GM21381 (cell line): ENCODE results near the gene EVL.
A peak's percentile ranks its signal among the peaks of the same experiment; 100 is the strongest.

Experiments
- ATAC-seq: cut with Tn5 transposase; IDR thresholded peaks from one replicate; pipeline ENCODE4 v1.9.1; 2021; ENCODE audit warnings: mild to moderate bottlenecking, moderate library complexity; ENCODE audit not compliant: unreplicated experiment

EVL gene

GRCh38 chr14:100037353-100037752, 27.9 kb upstream of the EVL start:
- no peak for ATAC-seq

DNA sequence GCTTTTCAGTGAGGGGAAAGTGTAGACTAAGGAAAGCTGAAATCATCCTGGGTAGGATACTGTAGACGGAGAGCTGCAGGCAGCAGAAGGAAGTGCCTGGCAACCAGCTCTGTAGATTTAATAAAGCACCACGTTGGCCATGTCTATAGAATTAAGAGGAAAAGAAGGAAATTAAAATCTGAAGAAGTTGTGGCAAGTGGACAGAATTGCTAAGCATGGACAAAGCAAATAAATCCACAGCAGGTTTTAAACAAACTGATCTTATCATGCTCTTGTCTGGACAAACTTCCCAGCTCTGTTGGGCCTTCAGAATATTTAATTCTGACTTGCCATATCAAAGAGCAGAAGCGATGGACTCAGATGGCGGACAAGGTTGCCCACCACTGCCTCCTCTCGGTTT, 27.2 kb upstream of the EVL start:
- ATAC-seq, result no peak

DNA sequence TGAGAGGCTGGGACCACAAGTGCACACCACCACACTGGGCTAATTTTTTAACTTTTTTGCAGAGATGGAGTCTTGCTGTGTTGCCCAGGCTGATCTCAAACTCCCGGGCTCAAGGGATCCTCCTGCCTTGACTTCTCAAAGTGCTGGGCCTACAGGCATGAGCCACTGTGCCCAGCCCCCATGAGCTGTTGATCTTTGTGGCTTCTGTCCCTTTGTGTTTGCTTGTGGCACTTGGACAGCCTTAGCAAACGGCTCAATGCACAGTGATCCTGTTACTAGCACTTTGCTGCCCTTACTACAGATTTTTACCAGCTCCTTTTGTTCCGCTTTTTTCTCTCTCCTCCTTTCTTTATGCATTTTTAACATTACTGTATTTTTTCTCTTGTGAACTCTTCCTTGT, 25.3 kb upstream of the EVL start:
- ATAC-seq, result no peak

DNA sequence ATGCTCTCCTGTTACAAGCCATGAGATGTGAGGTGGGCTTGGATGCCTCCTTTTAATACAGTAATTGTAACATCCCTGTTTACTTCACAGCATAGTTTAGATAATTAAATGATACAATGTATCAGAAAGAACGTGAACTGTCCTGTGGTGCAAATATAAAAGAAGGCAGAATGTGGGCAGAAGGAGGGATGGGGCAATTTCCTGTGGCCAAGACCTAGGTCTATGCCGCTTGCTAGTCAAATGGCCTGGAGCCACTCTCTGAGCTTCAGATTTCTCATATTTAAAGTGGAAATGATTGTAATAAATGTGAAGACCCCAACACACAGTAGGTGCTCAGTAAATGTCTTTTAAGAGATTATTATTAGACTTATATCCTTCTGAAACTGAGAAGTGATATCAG, 24.0 kb upstream of the EVL start:
- ATAC-seq, result no peak

GRCh38 chr14:100042286-100042685, 22.9 kb upstream of the EVL start:
- ATAC-seq, result no peak

- ATAC-seq, result no peak
These were observed 19.4 kb upstream of the EVL start for GRCh38 chr14:100045642-100046344.

- ATAC-seq, result no peak
These were observed 17.6 kb upstream of the EVL start for GRCh38 chr14:100047600-100047999.

- ATAC-seq, result no peak
These were observed 16.4 kb upstream of the EVL start for GRCh38 chr14:100048786-100049185.

DNA sequence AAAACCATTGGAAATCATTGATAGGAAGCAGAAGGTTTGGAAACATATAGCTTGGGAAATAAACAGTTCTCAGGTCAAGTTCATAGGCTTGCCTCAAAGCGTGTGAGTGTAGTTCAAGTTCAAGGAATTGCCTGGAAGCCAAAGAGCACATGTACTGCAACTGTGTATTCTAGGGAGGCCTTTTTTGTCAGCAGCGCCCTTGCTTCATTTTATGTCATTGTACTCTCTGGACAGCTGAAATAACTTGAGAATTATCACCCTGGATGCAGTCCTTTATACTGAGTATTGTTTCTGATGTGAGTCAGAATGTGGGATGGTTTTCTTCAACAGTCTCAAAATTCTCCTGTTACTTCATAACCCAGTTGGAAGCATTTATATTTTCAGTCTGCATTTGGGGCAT, 16.0 kb upstream of the EVL start:
- no peak for ATAC-seq

DNA sequence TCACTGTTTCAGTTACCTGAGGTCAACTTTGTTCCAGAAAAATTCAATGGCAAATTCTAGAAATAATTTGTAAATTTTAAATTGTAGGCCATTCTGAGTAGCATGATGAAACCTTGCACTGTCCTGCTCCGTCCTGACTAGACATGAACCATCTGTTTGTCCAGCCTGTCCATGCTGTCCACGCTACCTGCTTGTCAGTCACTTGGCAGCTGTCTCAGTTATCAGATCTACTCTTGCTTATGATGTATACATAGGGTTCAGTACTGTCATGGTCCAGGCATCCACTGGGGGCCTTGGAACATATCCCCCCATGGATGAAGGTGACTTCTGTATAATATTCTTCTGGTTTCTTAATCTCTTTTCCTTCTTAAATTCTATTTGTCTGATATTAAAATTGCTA, 14.1 kb upstream of the EVL start:
- ATAC-seq, result no peak

GRCh38 chr14:100051543-100051942, 13.7 kb upstream of the EVL start:
- no peak for ATAC-seq

DNA sequence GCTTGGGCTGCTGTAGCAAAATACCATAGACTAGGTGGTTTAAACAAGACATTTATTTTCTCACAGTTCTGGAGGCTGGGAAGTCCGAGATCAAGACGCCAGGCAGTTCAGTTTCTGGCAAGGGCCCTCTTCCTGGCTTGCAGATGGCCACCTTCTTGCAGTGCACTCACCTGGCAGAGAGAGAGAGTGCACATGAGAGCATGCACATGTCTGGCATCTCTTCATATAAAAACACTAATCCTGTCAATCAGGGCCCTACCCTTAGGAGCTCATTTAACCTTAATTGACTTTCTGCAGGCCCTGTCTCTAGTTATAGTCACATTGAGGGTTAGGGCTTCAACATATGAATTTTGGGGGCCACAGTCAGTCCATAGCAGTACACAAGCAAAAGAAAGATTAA, 12.4 kb upstream of the EVL start:
- no peak for ATAC-seq

- no peak for ATAC-seq
These were observed 10.7 kb upstream of the EVL start for GRCh38 chr14:100054316-100055075.

DNA sequence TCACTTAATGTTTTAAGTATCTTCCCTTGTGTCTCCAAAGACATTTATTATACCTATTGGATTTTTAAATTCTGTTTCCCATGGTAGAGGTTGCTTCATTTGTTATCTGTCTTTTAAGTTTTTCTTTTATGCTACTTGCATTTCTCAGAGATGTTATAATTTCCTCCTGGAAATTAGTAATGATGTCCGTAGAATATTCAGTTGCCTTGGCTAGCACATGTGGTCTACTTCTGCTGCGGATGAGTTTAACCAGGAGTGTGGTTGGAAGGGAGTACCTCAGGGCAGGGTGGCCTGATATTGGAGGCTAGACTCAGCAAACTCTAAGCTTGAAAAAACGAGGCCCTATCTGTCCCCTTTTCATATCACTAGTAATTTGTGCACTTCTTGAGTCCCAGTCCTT, 8.8 kb upstream of the EVL start:
- no peak for ATAC-seq

GRCh38 chr14:100056964-100057795, 8.0 kb upstream of the EVL start:
- peak; percentile 42 for ATAC-seq

GRCh38 chr14:100058777-100059437, 6.3 kb upstream of the EVL start:
- peak; percentile 71 for ATAC-seq

GRCh38 chr14:100059438-100059781, 5.8 kb upstream of the EVL start:
- no peak for ATAC-seq

- ATAC-seq, result no peak
These were observed 4.5 kb upstream of the EVL start for GRCh38 chr14:100060760-100061159.

DNA sequence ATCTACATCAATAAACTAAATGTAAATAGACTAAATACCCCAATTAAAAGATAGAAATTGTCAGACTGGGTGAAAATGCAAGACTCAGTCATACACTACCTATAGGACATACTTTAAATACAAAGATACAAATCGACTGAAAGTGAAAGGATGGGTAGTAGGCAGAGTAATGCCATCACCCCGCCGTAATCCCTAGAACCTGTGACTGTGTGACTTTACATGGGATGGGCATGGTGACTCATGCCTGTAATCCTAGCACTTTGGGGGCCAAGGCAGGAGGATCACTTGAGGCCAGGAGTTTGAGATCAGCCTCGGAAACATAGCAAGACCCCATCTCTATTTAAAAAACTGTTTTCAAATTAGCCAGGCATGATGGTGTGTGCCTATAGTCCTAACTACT, 2.6 kb upstream of the EVL start:
- ATAC-seq, result no peak

DNA sequence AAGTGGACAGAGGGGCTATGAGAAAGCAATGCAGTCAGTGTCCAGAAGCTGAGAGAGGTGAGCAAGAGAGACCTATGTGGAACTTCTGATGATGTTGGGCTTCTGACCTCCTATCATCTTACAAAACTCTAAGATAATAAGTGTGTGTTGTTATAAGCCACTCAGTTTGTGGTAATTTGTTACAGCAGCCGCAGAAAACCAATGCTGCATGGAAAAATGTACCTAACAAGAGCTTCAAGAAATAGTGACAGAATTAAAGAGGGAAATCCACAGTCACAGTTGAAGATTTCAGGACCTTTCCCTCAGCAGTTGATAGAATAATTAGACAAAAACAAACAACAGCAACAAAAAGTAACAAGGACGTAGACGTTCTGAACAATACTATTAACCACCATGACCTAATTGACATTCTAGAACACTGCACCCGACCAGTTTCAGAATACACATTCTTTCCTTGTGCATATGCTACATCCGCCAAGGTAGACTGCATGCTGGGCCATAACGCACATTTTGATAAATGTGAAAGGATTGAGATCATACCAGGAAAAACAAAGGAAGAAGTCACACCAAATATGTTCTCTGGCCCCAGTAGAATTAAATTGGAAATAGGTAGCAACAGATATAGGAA, 1.8 kb upstream of the EVL start:
- no peak for ATAC-seq
